Esophagus squamous epithelium (tissue), 4 donors: ENCODE measurements around the gene CCDC61.

Experiments used
- CTCF ChIP-seq, 6 experiments: fragments of 450-650 bp in 4 of 6; fragments of 200-600 bp in 2 of 6; sonication (generic) in 2 of 6; IDR thresholded peaks; one replicate each; pipeline ENCODE4 v1.5.1; 2016 to 2019; ENCODE audit warnings: antibody characterized with exemption in 6 of 6, mild to moderate bottlenecking in 4 of 6, moderate library complexity in 4 of 6
- POLR2A ChIP-seq, 4 donors: fragments of 450-650 bp; IDR thresholded peaks; one replicate each; pipeline ENCODE4 v1.6.1; 2017; ENCODE audit warnings: antibody characterized with exemption in 4 of 4, mild to moderate bottlenecking in 4 of 4, moderate library complexity in 3 of 4

GRCh38 chr19:46014941-46015686, 19.8 kb downstream of the CCDC61 start:
- TF ChIP-seq POLR2A (IDR thresholded peaks at IDR 0.05) (no peak), CTCF (IDR thresholded peaks at IDR 0.05) (no peak)
